22Rv1 (cell line): ENCODE measurements around the gene DSCAM.

ENCODE experiments used
- CTCF ChIP-seq: fragments of 450-650 bp; IDR thresholded peaks from 2 replicates; pipeline ENCODE4 v1.5.1; 2017; ENCODE audit warnings: mild to moderate bottlenecking
- ZFX ChIP-seq: fragments of 450-650 bp; IDR thresholded peaks from 2 replicates; pipeline ENCODE4 v1.6.1; 2017; ENCODE audit warnings: antibody characterized with exemption, borderline replicate concordance

DNA sequence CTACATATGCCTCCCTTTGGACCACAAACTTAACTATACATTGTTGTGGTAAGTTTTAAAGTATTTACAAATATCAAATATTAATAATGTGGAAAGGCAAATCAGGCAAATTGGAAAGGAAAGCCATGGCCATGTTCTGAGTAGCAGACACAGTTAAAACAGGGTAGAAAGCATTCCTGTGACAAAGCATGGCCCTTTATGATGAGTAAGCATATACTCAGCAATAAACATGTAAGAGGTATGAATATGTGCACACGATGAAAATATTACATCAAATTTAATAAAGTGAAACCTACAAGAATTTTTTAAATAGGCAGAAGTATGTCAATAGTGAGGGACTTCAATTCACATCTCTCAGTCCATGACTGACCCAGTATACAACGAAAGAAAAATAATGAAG lies 389.2 kb downstream of the DSCAM start:
- TF ChIP-seq CTCF (no peak), ZFX (no peak)
